CD4-positive, CD25-positive, alpha-beta regulatory T cell (primary cell): ENCODE measurements around the gene SIM2. TPM values are rescaled to one million over a fixed set of nuclear protein-coding genes. Genes with fewer than 3 reads are reported as not detected.

Experiments
- ATAC-seq, 2 donors: fragments of 150-1000 bp; cut with Tn5 transposase; one replicate each; pipeline ENCODE4 v1.10.0; 2021; ENCODE audit warnings: low read depth in 2 of 2, moderate number of reproducible peaks in 2 of 2, moderate library complexity in 1 of 2
- DNase-seq, 3 donors: peaks; one replicate each; pipeline versions ENCODE4 v3.0.0 to v3.0.0-alpha.2; 2012 to 2022; ENCODE audit warnings: mixed read lengths in 1 of 3
- H3K27ac ChIP-seq: one replicate; pipeline ENCODE4 v1.7.0; 2013; ENCODE audit warnings: mild to moderate bottlenecking, low read length; ENCODE audit not compliant: insufficient read depth, poor library complexity, severe bottlenecking
- H3K27me3 ChIP-seq: one replicate; pipeline ENCODE4 v1.7.0; 2013; ENCODE audit warnings: low read length; ENCODE audit not compliant: control insufficient read depth, insufficient read depth
- H3K36me3 ChIP-seq: one replicate; pipeline ENCODE4 v1.7.0; 2013; ENCODE audit warnings: mild to moderate bottlenecking, low read length, moderate library complexity; ENCODE audit not compliant: control insufficient read depth, insufficient read depth
- H3K4me1 ChIP-seq: 2 replicates; pipeline ENCODE4 v1.7.0; 2013; ENCODE audit warnings: mild to moderate bottlenecking, low read length; ENCODE audit not compliant: insufficient read depth, control insufficient read depth, poor library complexity, severe bottlenecking
- H3K4me3 ChIP-seq: one replicate; pipeline ENCODE4 v1.7.0; 2013; ENCODE audit warnings: low read depth, mild to moderate bottlenecking, low read length, moderate library complexity
- H3K9me3 ChIP-seq, 2 experiments: 1 replicate in 1 of 2; 2 replicates in 1 of 2; pipeline ENCODE4 v1.7.0; 2013; ENCODE audit warnings: low read length in 2 of 2, mild to moderate bottlenecking in 1 of 2, moderate library complexity in 1 of 2; ENCODE audit not compliant: control insufficient read depth in 2 of 2
- H3K27ac Mint-ChIP-seq, 3 donors: one replicate each; pipeline ENCODE4 v1.8.0; 2020 to 2022; ENCODE audit warnings: mild to moderate bottlenecking in 3 of 3, mixed read lengths in 3 of 3, moderate library complexity in 2 of 3
- H3K27me3 Mint-ChIP-seq: one replicate; pipeline ENCODE4 v1.8.0; 2022; ENCODE audit warnings: mild to moderate bottlenecking, mixed read lengths
- H3K36me3 Mint-ChIP-seq: one replicate; pipeline ENCODE4 v1.8.0; 2020; ENCODE audit warnings: mixed read lengths
- H3K4me1 Mint-ChIP-seq, 4 donors: one replicate each; pipeline ENCODE4 v1.8.0; 2020 to 2022; ENCODE audit warnings: mixed read lengths in 4 of 4, mild to moderate bottlenecking in 1 of 4
- H3K4me3 Mint-ChIP-seq, 4 donors: one replicate each; pipeline ENCODE4 v1.8.0; 2020 to 2022; ENCODE audit warnings: mild to moderate bottlenecking in 4 of 4, mixed read lengths in 4 of 4, moderate library complexity in 3 of 4
- H3K9me3 Mint-ChIP-seq, 7 donors: one replicate each; pipeline ENCODE4 v1.8.0; 2020 to 2022; ENCODE audit warnings: mixed read lengths in 7 of 7, mild to moderate bottlenecking in 3 of 7, moderate library complexity in 2 of 7
- polyA plus RNA-seq, 4 donors: library from polyadenylated mRNA; unstranded; fragments of 300-500 nt; fragmentation: Illumina TruSeq; gene quantifications; one replicate each; pipeline ENCODE4 v1.2.3, GENCODE V29; 2021
- total RNA-seq: library from RNA; stranded (reverse); gene quantifications from one replicate; pipeline ENCODE4 v1.2.3, GENCODE V29; 2022

SIM2 gene
- total and polyA plus RNA-seq, 5 donors from 2014 or later: 0.03 to 0.18 TPM; not detected in 3

DNA sequence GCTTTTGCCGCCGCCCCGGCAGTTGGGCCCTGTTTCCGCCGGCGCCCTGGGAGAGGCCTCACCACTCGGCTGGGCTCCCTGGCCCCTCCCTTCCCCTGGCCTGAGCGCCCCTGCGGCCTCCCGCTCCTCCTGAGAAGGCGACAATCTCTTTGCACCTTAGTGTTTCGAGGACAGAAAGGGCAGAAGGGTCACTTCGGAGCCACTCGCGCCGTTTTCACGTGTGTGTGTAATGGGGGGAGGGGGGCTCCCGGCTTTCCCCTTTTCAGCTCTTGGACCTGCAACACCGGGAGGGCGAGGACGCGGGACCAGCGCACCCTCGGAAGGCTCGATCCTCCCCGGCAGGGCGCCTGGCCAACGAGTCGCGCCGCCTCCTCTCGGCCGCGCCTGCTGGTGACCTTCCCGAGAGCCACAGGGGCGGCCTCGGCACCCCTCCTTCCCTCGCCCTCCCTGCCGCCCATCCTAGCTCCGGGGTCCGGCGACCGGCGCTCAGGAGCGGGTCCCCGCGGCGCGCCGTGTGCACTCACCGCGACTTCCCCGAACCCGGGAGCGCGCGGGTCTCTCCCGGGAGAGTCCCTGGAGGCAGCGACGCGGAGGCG lies 432 bp upstream of the SIM2 start:
- peaks cover 32% of the 10 kb centered on the region for H3K27me3 ChIP-seq
- no peaks in the 10 kb centered on the region for H3K36me3 ChIP-seq
- H3K27ac ChIP-seq: no peak overlapping the region
- no peak overlapping the region for H3K27ac Mint-ChIP-seq
- no peaks in the 10 kb centered on the region for H3K36me3 Mint-ChIP-seq
- H3K4me1 ChIP-seq: no peaks in the 10 kb centered on the region
- peaks cover 0 to 27% (median 14%) of the 10 kb centered on the region in 4 donors for H3K4me1 Mint-ChIP-seq
- no peak overlapping the region for H3K4me3 ChIP-seq
- DNase-seq (no peak), ATAC-seq (no peak)
- H3K4me3 Mint-ChIP-seq: no peak overlapping the region
- no peaks in the 10 kb centered on the region for H3K9me3 ChIP-seq
- peaks cover 0 to 5% (median 0%) of the 10 kb centered on the region in 7 donors for H3K9me3 Mint-ChIP-seq
- H3K27me3 Mint-ChIP-seq: peaks cover 73% of the 10 kb centered on the region

DNA sequence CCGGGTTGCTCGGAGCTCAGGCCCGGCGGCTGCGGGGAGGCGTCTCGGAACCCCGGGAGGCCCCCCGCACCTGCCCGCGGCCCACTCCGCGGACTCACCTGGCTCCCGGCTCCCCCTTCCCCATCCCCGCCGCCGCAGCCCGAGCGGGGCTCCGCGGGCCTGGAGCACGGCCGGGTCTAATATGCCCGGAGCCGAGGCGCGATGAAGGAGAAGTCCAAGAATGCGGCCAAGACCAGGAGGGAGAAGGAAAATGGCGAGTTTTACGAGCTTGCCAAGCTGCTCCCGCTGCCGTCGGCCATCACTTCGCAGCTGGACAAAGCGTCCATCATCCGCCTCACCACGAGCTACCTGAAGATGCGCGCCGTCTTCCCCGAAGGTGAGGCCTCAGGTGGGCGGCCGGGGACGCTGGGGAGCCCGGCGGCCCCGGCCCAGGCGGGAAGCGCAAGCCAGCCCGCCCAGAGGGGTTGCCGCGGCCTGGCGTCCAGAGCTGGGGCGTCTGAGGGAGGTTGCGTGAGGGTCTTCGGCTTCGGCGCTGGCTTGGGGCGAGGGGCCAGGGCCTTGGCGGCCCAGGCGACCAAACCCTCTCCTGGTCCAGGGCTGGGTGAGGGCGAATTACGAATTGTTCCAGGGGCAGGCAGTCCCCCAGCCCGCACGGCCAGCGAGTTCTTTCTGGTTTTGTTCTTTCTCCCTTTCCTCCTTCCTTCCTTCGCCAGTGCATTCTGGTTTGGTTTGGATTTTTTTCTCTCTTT lies 805 bp downstream of the SIM2 start:
- DNase-seq: no peak
- Histone ChIP-seq H3K27ac (no peak overlapping the region), H3K4me1 (no peaks in the 10 kb centered on the region), H3K9me3 (no peaks in the 10 kb centered on the region), H3K36me3 (no peaks in the 10 kb centered on the region), H3K27me3 (peaks cover 32% of the 10 kb centered on the region), H3K4me3 (no peak overlapping the region)
- H3K4me3 Mint-ChIP-seq: peak overlapping the region in 2 of 4 donors; percentile 67 to 72
- peaks cover 0 to 25% (median 11%) of the 10 kb centered on the region in 4 donors for H3K4me1 Mint-ChIP-seq
- peaks cover 73% of the 10 kb centered on the region for H3K27me3 Mint-ChIP-seq
- no peak for ATAC-seq
- H3K36me3 Mint-ChIP-seq: no peaks in the 10 kb centered on the region
- no peak overlapping the region for H3K27ac Mint-ChIP-seq
- peaks cover 0 to 5% (median 0%) of the 10 kb centered on the region in 7 donors for H3K9me3 Mint-ChIP-seq

- H3K4me3 ChIP-seq: no peak overlapping the region
- peaks cover 25% of the 10 kb centered on the region for H3K27me3 ChIP-seq
- Mint-ChIP-seq H3K9me3 (peaks cover 0 to 5% (median 0%) of the 10 kb centered on the region in 7 donors), H3K4me3 (peak overlapping the region in 3 of 4 donors; percentile 67 to 79 (median 72)), H3K27me3 (peaks cover 72% of the 10 kb centered on the region), H3K4me1 (peaks cover 0 to 25% (median 11%) of the 10 kb centered on the region in 4 donors), H3K27ac (no peak overlapping the region), H3K36me3 (no peaks in the 10 kb centered on the region)
- DNase-seq (no peak), ATAC-seq (no peak)
- H3K4me1 ChIP-seq: no peaks in the 10 kb centered on the region
- H3K36me3 ChIP-seq: no peaks in the 10 kb centered on the region
- no peak overlapping the region for H3K27ac ChIP-seq
- no peaks in the 10 kb centered on the region for H3K9me3 ChIP-seq
These were observed 1.5 kb downstream of the SIM2 start for GRCh38 chr21:36700295-36700970.

DNA sequence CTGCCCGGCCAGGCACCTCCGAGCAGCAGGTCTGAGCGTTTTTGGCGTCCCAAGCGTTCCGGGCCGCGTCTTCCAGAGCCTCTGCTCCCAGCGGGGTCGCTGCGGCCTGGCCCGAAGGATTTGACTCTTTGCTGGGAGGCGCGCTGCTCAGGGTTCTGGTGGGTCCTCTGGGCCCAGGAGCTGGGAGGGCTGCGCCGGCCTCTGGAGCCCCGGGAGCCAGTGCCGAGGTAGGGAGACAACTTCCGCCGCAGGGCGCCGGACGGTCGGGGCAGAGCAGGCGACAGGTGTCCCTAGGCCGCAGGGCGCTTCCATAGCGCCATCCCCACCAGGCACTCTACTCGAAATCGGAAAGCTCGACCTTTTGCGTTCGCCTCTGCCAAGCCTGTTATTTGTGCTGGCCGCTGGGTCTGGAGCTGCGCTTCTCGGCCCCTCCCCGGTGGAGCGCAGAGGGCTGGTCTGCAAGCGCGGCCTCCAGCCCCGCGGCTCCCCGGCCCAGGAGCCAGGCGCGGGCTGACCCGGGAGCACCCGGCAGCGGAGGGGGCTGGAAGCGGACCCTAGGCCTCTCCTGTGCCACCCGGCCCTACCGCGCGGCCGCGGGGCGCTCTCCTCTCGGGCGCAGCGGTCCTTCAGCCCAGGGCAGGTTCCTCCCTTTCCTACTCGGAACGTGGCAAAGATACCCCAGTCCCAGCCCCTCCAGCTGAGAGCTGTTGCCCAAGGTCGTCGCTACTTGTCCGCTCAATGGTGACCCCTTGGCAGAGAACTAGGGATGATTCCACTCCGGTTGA lies 2.2 kb downstream of the SIM2 start:
- Histone ChIP-seq H3K9me3 (no peaks in the 10 kb centered on the region), H3K4me3 (no peak overlapping the region), H3K36me3 (no peaks in the 10 kb centered on the region), H3K27ac (no peak overlapping the region), H3K27me3 (peaks cover 27% of the 10 kb centered on the region), H3K4me1 (peaks cover 1% of the 10 kb centered on the region)
- Mint-ChIP-seq H3K4me3 (peak overlapping the region in 2 of 4 donors; percentile 35 to 62), H3K27ac (peak overlapping the region in 1 of 3 donors; percentile 38), H3K27me3 (peaks cover 70% of the 10 kb centered on the region), H3K36me3 (no peaks in the 10 kb centered on the region), H3K4me1 (peaks cover 0 to 31% (median 11%) of the 10 kb centered on the region in 4 donors), H3K9me3 (peaks cover 0 to 4% (median 0%) of the 10 kb centered on the region in 7 donors)
- DNase-seq: no peak
- no peak for ATAC-seq

DNA sequence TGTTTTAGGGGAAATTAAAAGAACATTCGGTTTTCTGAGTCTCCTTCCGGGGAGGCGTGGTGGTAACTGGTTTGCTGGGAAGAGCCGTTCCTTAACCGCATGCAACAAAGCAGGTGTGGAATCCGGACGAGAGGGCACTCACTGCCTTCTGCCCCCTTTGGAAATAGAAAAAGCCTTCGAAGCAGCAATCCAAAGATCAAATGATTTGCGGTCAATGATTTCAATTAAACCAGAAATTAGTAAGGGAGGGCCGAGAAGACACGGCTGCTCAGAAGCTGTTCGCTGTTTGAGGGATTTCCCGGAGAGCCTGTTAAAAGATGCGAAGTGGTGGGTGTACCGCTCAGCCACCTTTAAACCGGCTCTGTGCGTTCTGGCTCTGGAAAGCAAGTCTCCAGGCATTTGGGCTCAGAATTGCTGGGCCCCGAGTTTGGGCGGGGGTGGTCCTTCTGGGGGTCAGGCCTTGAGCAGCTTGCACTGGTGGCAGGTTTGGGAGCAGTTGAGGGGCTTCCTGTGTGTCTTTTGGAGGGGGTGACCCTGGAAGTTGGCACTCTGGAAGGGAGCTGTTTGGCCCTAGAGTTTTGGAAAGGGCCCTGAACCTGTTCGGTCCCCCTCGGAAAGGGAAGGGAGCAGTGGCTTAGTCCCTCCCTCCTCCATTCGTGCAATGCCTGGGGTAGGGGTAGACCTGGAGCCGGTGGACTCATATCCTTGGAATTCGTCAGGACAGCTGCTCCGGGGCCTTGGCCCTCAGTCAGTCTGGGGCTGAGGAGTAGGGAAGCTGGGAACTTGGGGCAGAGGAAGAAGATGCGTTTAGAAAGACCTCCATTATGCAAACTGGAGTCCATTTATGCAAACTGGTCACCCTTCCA lies 3.1 kb downstream of the SIM2 start:
- peaks cover 70% of the 10 kb centered on the region for H3K27me3 Mint-ChIP-seq
- no peaks in the 10 kb centered on the region for H3K36me3 Mint-ChIP-seq
- peaks cover 0 to 3% (median 0%) of the 10 kb centered on the region in 7 donors for H3K9me3 Mint-ChIP-seq
- H3K36me3 ChIP-seq: no peaks in the 10 kb centered on the region
- H3K4me3 Mint-ChIP-seq: peak overlapping the region in 2 of 4 donors; percentile 35 to 62
- peaks cover 5 to 37% (median 15%) of the 10 kb centered on the region in 4 donors for H3K4me1 Mint-ChIP-seq
- ATAC-seq (no peak), DNase-seq (no peak)
- H3K4me1 ChIP-seq: peaks cover 9% of the 10 kb centered on the region
- H3K9me3 ChIP-seq: no peaks in the 10 kb centered on the region
- no peak overlapping the region for H3K27ac ChIP-seq
- H3K4me3 ChIP-seq: no peak overlapping the region
- peaks cover 24% of the 10 kb centered on the region for H3K27me3 ChIP-seq
- H3K27ac Mint-ChIP-seq: peak overlapping the region in 1 of 3 donors; percentile 38

GRCh38 chr21:36702622-36702968 lies 3.7 kb downstream of the SIM2 start:
- Histone ChIP-seq H3K4me1 (peaks cover 9% of the 10 kb centered on the region), H3K9me3 (no peaks in the 10 kb centered on the region), H3K4me3 (no peak overlapping the region), H3K27me3 (peaks cover 24% of the 10 kb centered on the region), H3K27ac (no peak overlapping the region), H3K36me3 (no peaks in the 10 kb centered on the region)
- Mint-ChIP-seq H3K27ac (peak overlapping the region in 1 of 3 donors; percentile 48), H3K27me3 (peaks cover 72% of the 10 kb centered on the region), H3K36me3 (no peaks in the 10 kb centered on the region), H3K4me1 (peaks cover 5 to 41% (median 17%) of the 10 kb centered on the region in 4 donors), H3K9me3 (peaks cover 0 to 3% (median 0%) of the 10 kb centered on the region in 7 donors), H3K4me3 (peak overlapping the region in 1 of 4 donors; percentile 9)
- DNase-seq (no peak), ATAC-seq (no peak)
